Glomerular endothelial cell (primary cell): ENCODE measurements around the gene PJA1. TPM values are rescaled to one million over a fixed set of nuclear protein-coding genes. Genes with fewer than 3 reads are reported as not detected.

Source experiments
- DNase-seq: peaks from one replicate; pipeline ENCODE4 v3.0.0-alpha.2; 2011; ENCODE audit warnings: low read depth, low spot score; ENCODE audit errors: extremely low read depth
- total RNA-seq: library from RNA; depleted of rRNA; stranded (reverse); fragments of >200 nt; gene quantifications from 2 replicates; pipeline ENCODE4 v1.2.3, GENCODE V29; 2015

Gene PJA1
- total RNA-seq, result 15.8 and 19.0 TPM in 2 replicates

- no peak for DNase-seq
Measured at GRCh38 chrX:69165087-69165651, at the start of gene PJA1. Gene PJA1 (minus strand): TSS chrX:69165453. CDS start chrX:69163073, 2,380 bp downstream.

- DNase-seq, result no peak
Measured at GRCh38 chrX:69214463-69214862, 49.2 kb upstream of the PJA1 start.

GRCh38 chrX:69211701-69212100, 46.4 kb upstream of the PJA1 start:
- no peak for DNase-seq

GRCh38 chrX:69210581-69210980, 45.3 kb upstream of the PJA1 start:
- DNase-seq, result no peak

GRCh38 chrX:69207216-69207615, 42.0 kb upstream of the PJA1 start:
- DNase-seq, result no peak

- no peak for DNase-seq
Measured at GRCh38 chrX:69203638-69204037, 38.4 kb upstream of the PJA1 start.

- DNase-seq, result no peak
Measured at GRCh38 chrX:69197690-69198089, 32.4 kb upstream of the PJA1 start.

GRCh38 chrX:69196666-69197065, 31.4 kb upstream of the PJA1 start:
- DNase-seq, result no peak

GRCh38 chrX:69195810-69196209, 30.6 kb upstream of the PJA1 start:
- no peak for DNase-seq

- no peak for DNase-seq
Measured at GRCh38 chrX:69195192-69195591, 29.9 kb upstream of the PJA1 start.

GRCh38 chrX:69192603-69193002, 27.4 kb upstream of the PJA1 start:
- DNase-seq, result no peak

GRCh38 chrX:69189576-69190371, 24.5 kb upstream of the PJA1 start:
- DNase-seq, result no peak

GRCh38 chrX:69186651-69187050, 21.4 kb upstream of the PJA1 start:
- DNase-seq, result no peak

GRCh38 chrX:69185886-69186285, 20.6 kb upstream of the PJA1 start:
- no peak for DNase-seq

GRCh38 chrX:69185141-69185540, 19.9 kb upstream of the PJA1 start:
- DNase-seq, result no peak

- DNase-seq, result no peak
Measured at GRCh38 chrX:69182818-69183380, 17.6 kb upstream of the PJA1 start.

- no peak for DNase-seq
Measured at GRCh38 chrX:69179380-69179911, 14.2 kb upstream of the PJA1 start.

- DNase-seq, result no peak
Measured at GRCh38 chrX:69178592-69178991, 13.3 kb upstream of the PJA1 start.

GRCh38 chrX:69177511-69178162, 12.4 kb upstream of the PJA1 start:
- DNase-seq, result no peak

GRCh38 chrX:69176053-69176452, 10.8 kb upstream of the PJA1 start:
- no peak for DNase-seq

GRCh38 chrX:69173906-69174305, 8.7 kb upstream of the PJA1 start:
- no peak for DNase-seq
